Effector memory CD8-positive, alpha-beta T cell (primary cell): ENCODE results near the gene CYYR1.

ENCODE experiments used
- ATAC-seq: fragments of 150-1000 bp; cut with Tn5 transposase; replicated peaks from 2 replicates; pipeline ENCODE4 v1.10.0; 2021; ENCODE audit warnings: mild to moderate bottlenecking, moderate library complexity
- DNase-seq, 3 experiments: peaks; one replicate each; pipeline ENCODE4 v3.0.0; 2021
- H3K27ac Mint-ChIP-seq, 2 donors: one replicate each; pipeline ENCODE4 v1.8.0; 2022; ENCODE audit warnings: mild to moderate bottlenecking in 2 of 2, mixed read lengths in 2 of 2, moderate library complexity in 2 of 2
- H3K27me3 Mint-ChIP-seq, 2 donors: one replicate each; pipeline ENCODE4 v1.8.0; 2022; ENCODE audit warnings: mixed read lengths in 2 of 2
- H3K36me3 Mint-ChIP-seq: one replicate; pipeline ENCODE4 v1.8.0; 2022; ENCODE audit warnings: mild to moderate bottlenecking, moderate library complexity, mixed read lengths; ENCODE audit not compliant: insufficient read depth
- H3K4me1 Mint-ChIP-seq, 2 donors: one replicate each; pipeline ENCODE4 v1.8.0; 2022; ENCODE audit warnings: low read depth in 2 of 2, mixed read lengths in 2 of 2
- H3K4me3 Mint-ChIP-seq, 2 donors: one replicate each; pipeline ENCODE4 v1.8.0; 2022; ENCODE audit warnings: mild to moderate bottlenecking in 2 of 2, mixed read lengths in 2 of 2, moderate library complexity in 2 of 2
- H3K9me3 Mint-ChIP-seq, 2 donors: one replicate each; pipeline ENCODE4 v1.8.0; 2022; ENCODE audit warnings: mixed read lengths in 2 of 2

CYYR1 gene

DNA sequence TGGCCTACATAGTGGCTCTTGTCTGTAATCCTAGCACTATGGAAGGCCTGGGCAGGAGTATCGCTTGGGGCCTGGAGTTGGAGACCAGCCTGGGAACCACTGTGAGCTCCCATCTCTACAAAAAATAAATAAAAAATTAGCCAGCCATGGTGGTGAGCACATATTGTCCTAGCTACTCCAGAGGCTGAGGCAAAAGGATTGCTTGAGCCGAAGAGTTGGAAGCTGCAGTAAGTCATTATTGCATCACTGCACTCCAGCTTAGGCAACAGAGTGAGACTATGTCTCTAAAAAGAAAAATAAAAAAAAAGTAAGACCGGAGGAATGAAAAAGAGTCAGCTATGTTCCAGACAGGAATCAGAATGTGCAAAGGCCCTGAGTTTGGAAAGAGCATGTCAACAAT lies 115.3 kb downstream of the CYYR1 start:
- H3K36me3 Mint-ChIP-seq = no peaks in the 10 kb centered on the region
- no peaks in the 10 kb centered on the region for H3K4me1 Mint-ChIP-seq
- H3K27me3 Mint-ChIP-seq = no peaks in the 10 kb centered on the region
- H3K4me3 Mint-ChIP-seq = no peak overlapping the region
- H3K27ac Mint-ChIP-seq = no peak overlapping the region
- ATAC-seq (no peak), DNase-seq (no peak)
- peaks cover 2 to 15% of the 10 kb centered on the region in 2 donors for H3K9me3 Mint-ChIP-seq

DNA sequence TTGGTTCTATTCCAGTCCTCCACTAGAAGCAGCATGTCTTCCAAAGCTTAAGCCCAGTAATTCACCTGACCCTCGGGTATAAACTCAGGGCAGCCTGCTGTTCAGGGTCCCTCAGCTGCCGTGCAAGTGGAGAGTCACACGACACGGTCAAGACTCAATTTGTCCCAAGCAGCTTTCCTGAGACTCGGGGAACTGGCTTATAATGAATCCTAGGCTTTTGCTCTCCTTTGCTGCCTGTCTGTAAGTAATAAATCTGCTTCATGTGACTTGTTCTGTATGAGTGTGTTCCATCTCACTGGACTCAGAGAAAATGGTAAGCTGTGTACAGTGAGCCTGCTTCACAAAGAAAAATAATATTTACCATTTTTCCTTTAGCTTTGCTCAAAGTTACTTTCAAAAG lies 119.8 kb downstream of the CYYR1 start:
- Mint-ChIP-seq H3K9me3 (peaks cover 0 to 2% of the 10 kb centered on the region in 2 donors), H3K27ac (no peak overlapping the region), H3K36me3 (no peaks in the 10 kb centered on the region), H3K27me3 (no peaks in the 10 kb centered on the region), H3K4me1 (no peaks in the 10 kb centered on the region), H3K4me3 (no peak overlapping the region)
- ATAC-seq (no peak), DNase-seq (no peak)

DNA sequence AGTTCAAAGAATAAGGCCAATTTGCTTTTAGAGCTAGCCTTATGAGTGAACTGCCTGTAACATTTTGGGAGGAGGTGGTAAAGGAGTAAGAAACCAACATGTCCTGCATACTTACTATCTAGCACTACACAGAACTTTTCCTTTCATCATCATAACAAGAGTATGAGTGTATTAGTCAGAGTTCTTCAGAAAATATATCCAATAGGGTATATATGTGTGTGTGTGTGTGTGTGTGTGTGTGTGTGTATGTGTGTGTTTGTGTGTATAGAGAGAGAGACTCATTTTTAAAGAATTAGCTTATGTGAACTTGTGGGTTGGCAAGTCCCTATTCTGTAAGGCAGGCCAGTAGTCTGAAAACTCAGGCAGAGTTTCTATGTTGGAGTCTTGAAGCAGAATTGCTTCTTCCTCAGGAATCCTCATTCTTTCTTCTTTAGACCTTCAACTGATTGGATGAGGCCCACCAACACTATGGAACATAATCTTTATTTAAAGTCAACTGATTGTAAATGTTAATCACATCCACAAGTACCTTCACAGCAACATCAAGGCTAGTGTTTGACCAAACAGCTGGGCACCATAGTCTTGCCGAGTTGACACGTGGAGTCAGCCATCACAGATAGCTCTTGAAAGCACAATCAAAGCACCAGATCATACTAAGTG lies 121.9 kb downstream of the CYYR1 start:
- no peak overlapping the region for H3K27ac Mint-ChIP-seq
- H3K4me3 Mint-ChIP-seq = no peak overlapping the region
- ATAC-seq = no peak
- H3K4me1 Mint-ChIP-seq = no peaks in the 10 kb centered on the region
- DNase-seq = no peak
- peaks cover 0 to 3% of the 10 kb centered on the region in 2 donors for H3K9me3 Mint-ChIP-seq
- H3K36me3 Mint-ChIP-seq = no peaks in the 10 kb centered on the region
- no peaks in the 10 kb centered on the region for H3K27me3 Mint-ChIP-seq

DNA sequence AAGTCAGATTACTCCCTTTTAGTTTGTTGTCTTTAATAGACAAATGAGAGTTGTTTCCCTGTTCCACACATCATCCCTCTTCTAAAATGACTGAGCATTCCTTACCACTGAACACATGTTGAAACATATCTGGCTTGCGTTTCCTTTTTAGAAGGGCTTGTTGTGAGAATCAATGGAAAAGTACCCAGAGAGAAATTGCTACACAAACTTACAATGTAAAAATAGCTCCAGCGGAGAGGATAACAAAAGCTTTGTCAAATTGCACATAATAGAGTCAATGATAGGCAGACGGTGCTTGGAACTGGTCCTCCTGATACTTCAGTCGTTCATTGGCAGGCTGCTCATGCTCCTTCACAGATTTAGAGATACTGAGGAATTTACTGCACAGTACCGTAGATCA lies 123.9 kb downstream of the CYYR1 start:
- H3K27ac Mint-ChIP-seq = no peak overlapping the region
- H3K9me3 Mint-ChIP-seq = peaks cover 0 to 4% of the 10 kb centered on the region in 2 donors
- no peak overlapping the region for H3K4me3 Mint-ChIP-seq
- H3K36me3 Mint-ChIP-seq = no peaks in the 10 kb centered on the region
- H3K27me3 Mint-ChIP-seq = no peaks in the 10 kb centered on the region
- no peak for DNase-seq
- H3K4me1 Mint-ChIP-seq = no peaks in the 10 kb centered on the region
- no peak for ATAC-seq

DNA sequence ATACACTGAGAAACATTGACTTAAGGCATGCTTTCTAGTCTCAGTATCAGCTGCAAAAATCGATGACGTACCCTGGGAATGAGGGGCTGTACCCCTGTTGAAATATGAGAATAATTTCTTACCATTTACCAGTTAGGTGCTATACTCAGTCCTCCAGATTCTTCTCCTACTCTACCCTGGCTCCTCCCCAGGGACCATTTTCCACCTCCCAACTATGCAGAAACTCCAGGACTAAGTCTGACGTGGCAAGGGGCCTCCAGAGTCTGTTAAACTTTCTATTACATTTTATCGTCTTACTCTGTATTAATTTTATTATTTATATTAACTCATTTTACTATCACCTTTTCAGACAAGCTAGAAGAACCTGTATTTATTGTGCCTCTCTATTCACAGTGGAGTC lies 124.3 kb downstream of the CYYR1 start:
- ATAC-seq (no peak), DNase-seq (no peak)
- H3K4me3 Mint-ChIP-seq = no peak overlapping the region
- H3K9me3 Mint-ChIP-seq = peaks cover 0 to 4% of the 10 kb centered on the region in 2 donors
- H3K4me1 Mint-ChIP-seq = no peaks in the 10 kb centered on the region
- H3K27me3 Mint-ChIP-seq = no peaks in the 10 kb centered on the region
- H3K36me3 Mint-ChIP-seq = no peaks in the 10 kb centered on the region
- H3K27ac Mint-ChIP-seq = no peak overlapping the region

DNA sequence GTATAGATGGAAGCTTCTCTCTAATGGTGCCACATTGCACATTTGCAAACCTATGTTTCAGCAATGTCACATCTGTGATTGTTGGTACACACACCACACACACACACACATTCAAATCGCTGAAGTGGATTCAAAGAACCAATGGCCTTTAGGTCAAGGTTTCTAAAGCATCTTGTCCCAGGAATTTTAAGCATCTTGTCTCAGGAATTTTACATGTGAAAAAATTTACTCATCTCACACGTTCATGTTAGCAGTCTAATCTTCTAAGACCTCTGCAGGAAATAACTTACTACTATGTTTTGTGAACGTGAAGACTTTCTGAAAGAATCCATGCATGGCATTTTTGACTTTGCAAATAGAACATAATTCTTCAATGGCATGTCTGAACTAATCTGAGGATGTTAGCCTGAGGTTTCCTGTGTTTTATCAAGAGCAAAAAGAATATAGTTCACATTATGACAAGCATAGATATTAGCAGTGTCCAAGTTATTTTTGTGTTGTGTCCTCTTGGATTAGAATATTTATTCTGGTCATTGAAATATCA lies 125.1 kb downstream of the CYYR1 start:
- no peaks in the 10 kb centered on the region for H3K27me3 Mint-ChIP-seq
- no peaks in the 10 kb centered on the region for H3K4me1 Mint-ChIP-seq
- DNase-seq = no peak
- no peak overlapping the region for H3K27ac Mint-ChIP-seq
- no peak for ATAC-seq
- H3K36me3 Mint-ChIP-seq = no peaks in the 10 kb centered on the region
- no peak overlapping the region for H3K4me3 Mint-ChIP-seq
- peaks cover 0 to 4% of the 10 kb centered on the region in 2 donors for H3K9me3 Mint-ChIP-seq

DNA sequence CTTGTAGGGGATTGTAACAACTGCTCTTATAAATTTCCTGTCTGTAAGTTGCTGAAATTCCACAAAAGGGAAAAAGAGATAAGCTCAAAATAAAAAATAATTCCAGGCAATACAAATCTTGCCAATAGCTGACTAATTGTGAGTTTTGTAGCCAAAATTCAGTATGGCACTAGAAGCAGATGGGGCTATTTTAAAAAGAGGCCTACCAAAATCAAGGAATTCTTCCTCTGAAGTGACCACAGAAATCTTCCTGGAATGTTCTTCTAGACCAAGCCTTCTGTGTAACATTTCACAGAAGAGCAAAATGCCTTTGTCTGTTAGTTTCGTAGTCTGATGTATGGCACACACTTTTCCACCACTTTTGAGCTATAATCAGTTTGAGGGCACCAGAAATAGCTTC lies 127.6 kb downstream of the CYYR1 start:
- Mint-ChIP-seq H3K36me3 (no peaks in the 10 kb centered on the region), H3K9me3 (peaks cover 0 to 4% of the 10 kb centered on the region in 2 donors), H3K27me3 (no peaks in the 10 kb centered on the region), H3K27ac (no peak overlapping the region), H3K4me1 (no peaks in the 10 kb centered on the region), H3K4me3 (no peak overlapping the region)
- no peak for ATAC-seq
- DNase-seq = no peak

DNA sequence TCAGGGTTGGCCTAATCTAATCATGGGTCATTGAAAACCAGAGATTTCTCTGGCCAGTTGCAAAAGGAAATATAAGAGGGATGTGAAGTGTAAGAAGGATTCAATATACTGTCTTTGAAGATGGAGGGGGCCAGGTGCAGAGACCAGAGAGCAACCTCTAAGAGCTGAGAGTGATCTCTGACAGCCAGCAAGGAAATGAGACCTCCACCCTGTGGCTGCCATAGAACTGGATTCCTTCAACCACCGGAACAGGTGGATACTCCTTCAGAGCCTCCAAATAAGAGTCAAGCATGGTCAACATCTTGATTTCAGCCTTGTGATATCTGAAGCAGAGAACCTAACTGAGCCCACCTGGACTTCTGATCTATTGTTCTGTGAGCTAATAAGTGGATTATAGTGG lies 128.4 kb downstream of the CYYR1 start:
- H3K4me1 Mint-ChIP-seq = no peaks in the 10 kb centered on the region
- peaks cover 0 to 4% of the 10 kb centered on the region in 2 donors for H3K9me3 Mint-ChIP-seq
- H3K27ac Mint-ChIP-seq = no peak overlapping the region
- ATAC-seq (no peak), DNase-seq (no peak)
- no peak overlapping the region for H3K4me3 Mint-ChIP-seq
- no peaks in the 10 kb centered on the region for H3K36me3 Mint-ChIP-seq
- no peaks in the 10 kb centered on the region for H3K27me3 Mint-ChIP-seq

DNA sequence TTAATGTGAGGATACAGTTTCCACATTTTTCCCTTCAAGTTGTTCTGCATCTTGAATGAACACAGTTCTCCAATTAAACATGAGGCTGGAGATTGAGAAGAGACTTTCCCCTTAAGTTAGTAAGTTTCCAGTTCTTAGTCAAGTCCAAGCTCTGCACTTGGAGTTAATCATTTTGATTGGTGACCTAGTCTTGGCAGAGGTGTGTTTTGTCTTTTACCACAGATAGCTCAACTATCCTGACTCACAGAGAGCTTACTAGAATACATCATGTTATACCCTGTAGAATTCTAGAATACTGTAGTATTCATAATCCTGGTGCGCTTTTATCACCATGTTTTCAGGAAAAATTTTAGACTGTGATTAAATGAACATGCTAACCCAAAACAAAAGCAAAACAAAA lies 129.2 kb downstream of the CYYR1 start:
- no peaks in the 10 kb centered on the region for H3K27me3 Mint-ChIP-seq
- ATAC-seq (no peak), DNase-seq (no peak)
- no peak overlapping the region for H3K27ac Mint-ChIP-seq
- H3K9me3 Mint-ChIP-seq = peaks cover under 1 to 4% of the 10 kb centered on the region in 2 donors
- no peaks in the 10 kb centered on the region for H3K36me3 Mint-ChIP-seq
- H3K4me1 Mint-ChIP-seq = no peaks in the 10 kb centered on the region
- H3K4me3 Mint-ChIP-seq = no peak overlapping the region

DNA sequence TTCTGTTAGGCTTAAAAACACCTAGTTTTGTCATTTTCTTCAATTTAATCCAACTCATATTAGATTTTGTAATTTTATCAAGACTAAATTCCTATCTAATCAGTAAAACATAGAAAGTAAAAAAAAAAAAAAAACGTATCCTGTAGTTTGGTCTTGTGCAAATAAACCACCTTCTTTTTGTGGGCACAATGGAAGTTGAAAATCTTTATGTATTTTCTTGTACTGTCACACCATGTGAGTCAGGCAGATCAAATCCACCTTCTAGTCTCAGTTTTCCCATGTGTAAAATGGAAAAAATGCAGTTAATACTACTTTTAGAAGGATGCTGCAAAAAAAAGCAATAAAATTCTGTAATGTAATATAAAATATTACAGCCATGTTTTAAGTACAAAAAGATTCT lies 129.8 kb downstream of the CYYR1 start:
- peaks cover 6% of the 10 kb centered on the region in 2 donors for H3K9me3 Mint-ChIP-seq
- H3K36me3 Mint-ChIP-seq = no peaks in the 10 kb centered on the region
- H3K4me3 Mint-ChIP-seq = no peak overlapping the region
- H3K27ac Mint-ChIP-seq = no peak overlapping the region
- ATAC-seq (no peak), DNase-seq (no peak)
- H3K27me3 Mint-ChIP-seq = no peaks in the 10 kb centered on the region
- no peaks in the 10 kb centered on the region for H3K4me1 Mint-ChIP-seq

DNA sequence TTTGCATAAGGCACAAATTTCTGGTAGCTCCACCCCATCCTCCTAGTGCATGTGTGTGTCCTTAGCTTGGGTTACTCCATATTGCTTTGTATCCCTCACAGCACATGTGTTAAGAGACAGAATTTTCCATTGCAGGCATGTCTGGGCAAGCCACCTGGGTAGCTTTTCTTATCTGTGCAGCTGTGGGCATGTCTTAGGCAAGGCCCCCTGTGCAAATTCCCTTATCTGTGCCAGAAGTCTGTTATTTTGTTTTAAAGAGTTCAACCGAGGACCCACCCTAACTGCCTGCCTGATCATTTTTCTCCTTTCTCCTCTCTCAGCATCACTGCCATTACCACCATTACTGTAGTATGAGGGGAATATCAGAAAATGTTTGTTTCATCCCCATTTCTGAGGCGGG lies 131.9 kb downstream of the CYYR1 start:
- peaks cover 9 to 15% of the 10 kb centered on the region in 2 donors for H3K9me3 Mint-ChIP-seq
- H3K4me3 Mint-ChIP-seq = no peak overlapping the region
- ATAC-seq (no peak), DNase-seq (no peak)
- no peaks in the 10 kb centered on the region for H3K4me1 Mint-ChIP-seq
- H3K36me3 Mint-ChIP-seq = no peaks in the 10 kb centered on the region
- no peak overlapping the region for H3K27ac Mint-ChIP-seq
- H3K27me3 Mint-ChIP-seq = no peaks in the 10 kb centered on the region

DNA sequence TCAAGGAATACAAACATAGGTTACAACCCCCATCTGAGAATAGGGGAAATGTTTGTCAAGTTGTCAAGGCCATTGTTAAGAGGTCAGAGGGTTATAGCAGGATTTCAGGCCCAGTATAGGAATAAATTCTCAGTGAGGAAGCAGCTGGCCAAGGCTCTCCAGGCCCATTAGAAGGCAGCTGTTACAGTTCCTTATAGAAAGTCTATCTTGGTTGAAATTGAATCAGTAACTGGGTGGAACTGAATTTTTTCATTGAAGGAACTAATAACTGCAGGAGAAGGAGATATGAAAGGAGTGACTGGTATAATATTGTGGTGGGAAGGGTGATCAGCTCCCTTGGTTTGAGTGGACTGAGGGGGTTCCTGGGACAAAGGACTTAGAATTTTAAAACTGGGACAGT lies 134.1 kb downstream of the CYYR1 start:
- DNase-seq (no peak), ATAC-seq (no peak)
- Mint-ChIP-seq H3K27ac (no peak overlapping the region), H3K4me1 (no peaks in the 10 kb centered on the region), H3K36me3 (no peaks in the 10 kb centered on the region), H3K9me3 (peaks cover 8 to 15% of the 10 kb centered on the region in 2 donors), H3K4me3 (no peak overlapping the region), H3K27me3 (no peaks in the 10 kb centered on the region)

DNA sequence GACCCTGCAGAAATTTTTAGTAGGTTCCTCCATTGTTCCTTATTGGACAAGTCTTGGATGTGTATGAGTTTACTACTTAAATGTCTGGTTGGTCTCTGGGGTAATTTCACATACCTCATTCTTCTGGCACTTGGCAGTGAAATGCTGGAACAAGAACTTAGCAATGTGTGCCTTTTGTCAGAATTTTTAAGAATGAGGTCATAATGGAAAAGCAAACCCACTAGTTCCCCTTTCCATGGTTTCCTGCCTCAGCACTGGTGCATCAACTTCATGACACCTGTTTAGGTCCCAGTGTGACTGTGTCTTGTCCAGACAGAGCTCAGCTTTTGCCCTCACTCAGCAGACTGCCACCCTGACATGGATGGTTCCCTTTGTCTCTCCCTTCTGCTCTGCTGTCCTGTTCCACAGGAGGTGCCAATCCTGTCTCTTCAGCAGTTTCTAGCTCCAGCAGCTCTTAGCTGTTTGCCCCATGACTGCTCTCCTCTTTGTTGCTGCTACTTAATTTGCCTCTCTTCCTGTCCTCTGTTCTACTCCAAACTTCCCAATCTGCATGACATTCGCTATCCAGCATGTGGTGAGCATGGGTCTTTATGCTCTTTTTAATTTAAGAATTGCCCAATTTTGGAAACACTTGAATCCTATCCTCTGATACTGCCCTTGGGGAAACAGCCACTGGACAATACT lies 135.6 kb downstream of the CYYR1 start:
- Mint-ChIP-seq H3K27ac (no peak overlapping the region), H3K9me3 (peaks cover 10 to 15% of the 10 kb centered on the region in 2 donors), H3K4me3 (no peak overlapping the region), H3K4me1 (no peaks in the 10 kb centered on the region), H3K27me3 (no peaks in the 10 kb centered on the region), H3K36me3 (no peaks in the 10 kb centered on the region)
- DNase-seq (no peak), ATAC-seq (no peak)

DNA sequence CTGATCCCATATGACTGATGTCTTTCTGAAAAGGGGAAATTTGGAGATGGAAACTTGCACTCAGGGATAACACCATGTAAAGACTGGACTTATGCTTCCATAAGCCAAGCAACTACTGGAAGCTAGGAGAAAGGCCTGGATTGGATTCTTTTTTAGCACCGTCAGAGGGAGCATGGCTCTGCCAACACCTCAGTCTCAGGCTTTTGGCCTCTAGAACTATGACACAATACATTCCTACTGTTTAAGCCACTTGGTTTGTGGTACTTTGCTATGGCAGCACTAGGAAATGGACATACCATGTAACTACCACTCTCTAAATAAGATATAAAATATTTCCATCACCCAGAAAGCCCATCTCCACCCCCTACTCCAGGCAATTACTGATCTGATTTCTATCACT lies 139.7 kb downstream of the CYYR1 start:
- Mint-ChIP-seq H3K27me3 (no peaks in the 10 kb centered on the region), H3K4me3 (no peak overlapping the region), H3K36me3 (no peaks in the 10 kb centered on the region), H3K4me1 (no peaks in the 10 kb centered on the region), H3K9me3 (peaks cover 10 to 29% of the 10 kb centered on the region in 2 donors), H3K27ac (no peak overlapping the region)
- DNase-seq (no peak), ATAC-seq (no peak)
